Activated T-cell treated with anti-CD3 and anti-CD28 coated beads, Interleukin-2, amount 50 U/mL, for 72 hours (primary cell): ENCODE data around the gene ZFP42. TPM values are rescaled to one million over a fixed set of nuclear protein-coding genes. Genes with fewer than 3 reads are reported as not detected.
"Not testable (repeated sequence)": the region's sequence is repeated elsewhere in the genome, so short reads cannot be mapped to it uniquely, and the experiment has no call there.

Source experiments
- ATAC-seq, 2 donors: fragments of 150-1000 bp; cut with Tn5 transposase; replicated peaks in 1 of 2; 2 replicates each; pipeline ENCODE4 v1.10.0; 2021; ENCODE audit warnings: moderate library complexity in 2 of 2, mild to moderate bottlenecking in 1 of 2
- DNase-seq, 2 donors: peaks; one replicate each; pipeline ENCODE4 v3.0.0; 2021 to 2022; ENCODE audit warnings: mixed read lengths in 1 of 2
- H3K27ac Mint-ChIP-seq: one replicate; pipeline ENCODE4 v1.8.0; 2022; ENCODE audit warnings: mild to moderate bottlenecking, moderate library complexity, mixed read lengths
- H3K27me3 Mint-ChIP-seq: one replicate; pipeline ENCODE4 v1.8.0; 2022; ENCODE audit warnings: low read depth, mixed read lengths
- H3K36me3 Mint-ChIP-seq, 2 donors: one replicate each; pipeline ENCODE4 v1.8.0; 2022; ENCODE audit warnings: mixed read lengths in 2 of 2, mild to moderate bottlenecking in 1 of 2; ENCODE audit not compliant: insufficient read depth in 2 of 2
- H3K4me1 Mint-ChIP-seq: one replicate; pipeline ENCODE4 v1.8.0; 2022; ENCODE audit warnings: low read depth, mixed read lengths
- H3K4me3 Mint-ChIP-seq, 2 donors: one replicate each; pipeline ENCODE4 v1.8.0; 2022; ENCODE audit warnings: mild to moderate bottlenecking in 2 of 2, mixed read lengths in 2 of 2, moderate library complexity in 2 of 2
- H3K9me3 Mint-ChIP-seq, 2 donors: one replicate each; pipeline ENCODE4 v1.8.0; 2022; ENCODE audit warnings: mixed read lengths in 2 of 2
- total RNA-seq, 2 donors: library from RNA; stranded (reverse); gene quantifications; one replicate each; pipeline ENCODE4 v1.2.3, GENCODE V29; 2022

The ZFP42 gene
- total RNA-seq, 2 donors from 2014 or later: not detected

DNA sequence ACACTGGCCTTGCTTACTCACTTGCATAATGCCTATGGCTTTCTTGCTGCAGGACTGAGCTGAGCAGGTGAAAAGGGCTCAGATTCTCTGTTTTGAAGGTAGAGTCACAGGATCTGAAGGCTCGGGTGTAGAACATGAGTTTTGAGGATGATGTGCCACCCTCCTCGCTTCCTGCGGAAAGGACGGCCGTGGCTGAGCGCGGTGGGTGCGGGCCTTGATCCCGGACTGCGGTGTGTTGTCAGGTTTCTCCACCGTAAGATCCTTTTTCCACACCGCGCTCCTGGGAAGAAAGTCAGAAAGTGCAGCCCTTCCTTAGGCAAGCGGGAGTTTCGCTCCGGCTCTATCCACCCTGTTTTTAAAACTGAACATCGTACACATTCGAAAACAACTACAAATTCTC, 36.2 kb downstream of the ZFP42 start:
- no peaks in the 10 kb centered on the region for H3K4me1 Mint-ChIP-seq
- no peak overlapping the region for H3K4me3 Mint-ChIP-seq
- peaks cover 9 to 12% of the 10 kb centered on the region in 2 donors for H3K9me3 Mint-ChIP-seq
- H3K27ac Mint-ChIP-seq: no peak overlapping the region
- DNase-seq (no peak), ATAC-seq (no peak)
- peaks cover 0 to 8% of the 10 kb centered on the region in 2 donors for H3K36me3 Mint-ChIP-seq
- H3K27me3 Mint-ChIP-seq: no peaks in the 10 kb centered on the region

DNA sequence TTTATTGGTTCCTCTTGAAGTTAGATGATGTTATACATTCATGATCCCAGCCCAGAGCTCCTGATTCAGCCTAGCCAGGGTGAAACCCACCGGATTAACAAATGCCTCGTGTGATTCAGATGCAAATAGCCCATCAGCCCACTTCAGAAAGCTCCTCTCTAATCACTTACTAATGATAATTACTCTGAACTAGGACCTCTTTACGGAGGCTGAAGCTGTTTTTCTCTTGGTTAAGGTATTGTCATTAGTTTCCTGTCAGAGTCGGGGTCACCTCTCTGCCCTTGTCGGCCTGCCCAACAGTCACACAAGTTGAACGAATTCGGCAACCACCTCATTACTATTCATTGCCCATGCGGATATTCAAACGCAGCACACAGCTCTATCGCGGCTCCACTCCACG, 36.6 kb downstream of the ZFP42 start:
- Mint-ChIP-seq H3K36me3 (peaks cover 0 to 8% of the 10 kb centered on the region in 2 donors), H3K27ac (no peak overlapping the region), H3K27me3 (no peaks in the 10 kb centered on the region), H3K4me1 (no peaks in the 10 kb centered on the region), H3K4me3 (no peak overlapping the region), H3K9me3 (peaks cover 8 to 12% of the 10 kb centered on the region in 2 donors)
- ATAC-seq (no peak), DNase-seq (no peak)

DNA sequence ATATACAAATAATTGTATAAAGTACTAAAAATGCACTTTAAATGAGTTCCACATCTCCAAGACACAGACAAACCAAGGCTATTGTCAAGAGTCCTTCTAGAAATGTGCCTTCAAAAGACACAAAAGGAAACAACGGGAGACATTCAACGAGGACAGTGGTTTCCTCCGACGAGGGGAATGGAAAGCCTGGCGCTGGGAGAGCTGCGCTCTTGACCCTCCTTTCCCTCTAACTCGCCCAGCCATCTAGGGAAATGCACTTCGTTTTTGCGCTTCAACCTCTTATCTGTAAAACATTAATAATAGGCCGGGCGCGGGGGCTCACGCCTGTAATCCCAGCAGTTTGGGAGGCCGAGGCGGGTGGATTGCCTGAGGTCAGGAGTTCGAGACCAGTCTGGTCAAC, 37.0 kb downstream of the ZFP42 start:
- Mint-ChIP-seq H3K27me3 (no peaks in the 10 kb centered on the region), H3K4me3 (no peak overlapping the region), H3K36me3 (peaks cover 0 to 8% of the 10 kb centered on the region in 2 donors), H3K4me1 (no peaks in the 10 kb centered on the region), H3K9me3 (peaks cover 6 to 9% of the 10 kb centered on the region in 2 donors), H3K27ac (no peak overlapping the region)
- DNase-seq (no peak), ATAC-seq (no peak)

DNA sequence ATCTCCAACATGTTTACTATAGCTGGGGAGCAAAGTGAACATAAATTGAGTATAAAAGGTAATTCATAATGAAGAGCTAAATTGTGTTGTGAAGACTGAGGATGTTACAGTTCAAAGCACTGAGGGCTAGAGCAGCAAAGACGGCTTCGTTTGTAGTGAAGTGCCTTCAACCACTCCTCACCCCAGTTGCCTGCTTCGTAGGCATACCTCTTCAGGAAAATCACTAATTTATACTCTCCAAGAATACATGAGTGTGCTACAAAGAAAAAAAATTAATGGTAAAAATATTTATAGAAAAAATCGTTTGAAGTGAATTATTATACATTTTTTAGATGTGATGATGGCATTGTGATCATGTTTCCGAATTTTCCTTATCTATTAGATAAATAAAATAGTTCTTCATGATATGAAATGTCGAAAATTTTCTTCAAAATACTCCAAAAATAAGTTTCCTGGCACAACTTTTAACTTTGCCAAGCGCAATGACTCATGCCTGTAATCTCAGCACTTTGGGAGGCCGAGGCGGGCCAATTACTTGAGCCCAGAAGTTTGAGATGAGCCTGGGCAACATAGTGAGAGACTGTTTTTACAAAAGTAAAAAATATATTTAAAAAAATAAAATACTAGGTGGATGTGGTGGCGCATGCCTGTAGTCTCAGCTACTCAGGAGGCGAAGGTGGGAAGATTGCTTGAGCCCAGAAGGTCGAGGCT, 41.6 kb downstream of the ZFP42 start:
- H3K36me3 Mint-ChIP-seq: peaks cover 0 to under 1% of the 10 kb centered on the region in 2 donors
- no peak for ATAC-seq
- peaks cover 0 to 3% of the 10 kb centered on the region in 2 donors for H3K9me3 Mint-ChIP-seq
- no peak overlapping the region for H3K27ac Mint-ChIP-seq
- no peak for DNase-seq
- no peaks in the 10 kb centered on the region for H3K27me3 Mint-ChIP-seq
- H3K4me1 Mint-ChIP-seq: no peaks in the 10 kb centered on the region
- H3K4me3 Mint-ChIP-seq: no peak overlapping the region

DNA sequence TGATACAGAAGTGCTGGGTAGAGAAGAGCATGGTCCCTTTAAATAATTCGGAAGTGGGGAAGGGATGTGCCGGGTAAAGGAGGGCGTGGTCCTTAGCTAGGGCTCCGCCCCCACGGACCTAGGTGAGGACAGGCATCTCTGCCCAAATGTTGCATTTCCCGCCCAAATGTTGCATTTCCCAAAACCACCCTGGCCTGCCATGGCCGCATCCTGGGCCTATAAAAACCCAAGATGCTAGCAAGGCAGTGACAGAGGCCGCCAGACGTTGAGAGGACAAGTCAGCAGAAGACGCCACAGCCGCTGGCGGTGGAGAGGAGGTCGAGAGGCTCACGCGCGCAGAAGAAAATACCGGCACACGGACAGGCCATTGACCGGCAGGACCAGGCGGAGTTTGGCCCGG, 46.1 kb downstream of the ZFP42 start:
- no peak overlapping the region for H3K4me3 Mint-ChIP-seq
- no peak for ATAC-seq
- no peak overlapping the region for H3K27ac Mint-ChIP-seq
- no peaks in the 10 kb centered on the region for H3K27me3 Mint-ChIP-seq
- H3K4me1 Mint-ChIP-seq: no peaks in the 10 kb centered on the region
- no peaks in the 10 kb centered on the region for H3K36me3 Mint-ChIP-seq
- peaks cover 0 to 6% of the 10 kb centered on the region in 2 donors for H3K9me3 Mint-ChIP-seq
- no peak for DNase-seq

DNA sequence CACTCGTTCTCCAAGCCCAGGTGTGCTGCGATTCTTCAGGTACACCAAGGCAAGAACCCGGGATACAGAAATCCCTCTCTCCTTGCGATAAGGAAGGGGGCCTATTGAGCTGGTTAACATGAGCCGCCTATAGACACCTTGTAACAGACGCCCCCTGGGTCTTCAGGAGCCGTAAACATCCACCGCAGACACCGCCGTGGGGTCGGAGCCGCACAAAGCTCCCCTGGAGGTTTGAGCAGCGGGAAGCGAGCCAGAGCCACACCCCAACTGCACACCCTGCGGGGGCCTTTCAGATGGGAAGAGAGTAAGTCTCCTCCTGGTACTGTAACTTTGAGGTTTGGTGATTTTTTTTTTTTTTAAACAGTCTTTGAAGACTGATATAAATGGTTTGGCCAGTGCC, 46.6 kb downstream of the ZFP42 start:
- Mint-ChIP-seq H3K27ac (no peak overlapping the region), H3K9me3 (peaks cover 0 to 8% of the 10 kb centered on the region in 2 donors), H3K36me3 (no peaks in the 10 kb centered on the region), H3K27me3 (no peaks in the 10 kb centered on the region), H3K4me3 (no peak overlapping the region), H3K4me1 (no peaks in the 10 kb centered on the region)
- no peak for DNase-seq
- no peak for ATAC-seq

DNA sequence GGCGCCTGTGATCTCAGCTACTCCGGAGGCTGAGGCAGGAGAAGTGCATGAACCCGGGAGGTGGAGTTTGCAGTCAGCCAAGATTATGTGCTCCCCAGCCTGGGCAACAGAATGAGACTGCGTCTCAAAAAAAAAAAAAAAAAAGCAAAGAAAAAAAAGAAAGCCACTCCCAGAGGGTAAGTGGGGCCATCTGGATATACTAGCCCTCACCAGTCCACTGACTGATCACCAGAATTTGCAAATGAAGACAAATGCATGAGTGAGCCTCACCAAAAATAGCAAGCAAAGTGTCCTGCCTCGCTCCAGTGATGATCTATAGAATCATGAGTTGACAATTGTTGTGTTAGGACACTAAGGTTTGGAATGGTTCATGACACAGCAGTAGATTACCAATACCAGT, 47.6 kb downstream of the ZFP42 start:
- ATAC-seq (no peak), DNase-seq (no peak)
- Mint-ChIP-seq H3K27ac (no peak overlapping the region), H3K4me1 (no peaks in the 10 kb centered on the region), H3K27me3 (no peaks in the 10 kb centered on the region), H3K36me3 (no peaks in the 10 kb centered on the region), H3K9me3 (peaks cover 0 to 8% of the 10 kb centered on the region in 2 donors), H3K4me3 (no peak overlapping the region)

DNA sequence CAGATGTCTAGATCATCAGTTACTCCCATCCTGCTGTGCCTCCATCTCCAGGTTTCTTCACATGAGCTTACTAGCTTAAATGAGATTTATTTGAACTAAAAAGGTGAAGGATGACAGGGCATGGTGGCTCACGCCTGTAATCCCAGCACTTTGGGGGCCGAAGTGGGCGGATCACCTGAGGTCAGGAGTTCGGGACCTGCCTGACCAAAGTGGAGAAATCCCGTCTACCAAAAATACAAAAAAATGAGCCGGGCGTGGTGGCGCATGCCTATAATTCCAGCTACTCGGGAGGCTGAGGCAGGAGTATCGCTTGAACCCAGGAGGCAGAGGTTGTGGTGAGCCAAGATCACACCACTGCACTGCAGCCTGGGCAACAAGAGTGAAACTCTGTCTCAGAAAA, 49.9 kb downstream of the ZFP42 start:
- H3K27me3 Mint-ChIP-seq, H3K4me1 Mint-ChIP-seq: not testable (repeated sequence)

DNA sequence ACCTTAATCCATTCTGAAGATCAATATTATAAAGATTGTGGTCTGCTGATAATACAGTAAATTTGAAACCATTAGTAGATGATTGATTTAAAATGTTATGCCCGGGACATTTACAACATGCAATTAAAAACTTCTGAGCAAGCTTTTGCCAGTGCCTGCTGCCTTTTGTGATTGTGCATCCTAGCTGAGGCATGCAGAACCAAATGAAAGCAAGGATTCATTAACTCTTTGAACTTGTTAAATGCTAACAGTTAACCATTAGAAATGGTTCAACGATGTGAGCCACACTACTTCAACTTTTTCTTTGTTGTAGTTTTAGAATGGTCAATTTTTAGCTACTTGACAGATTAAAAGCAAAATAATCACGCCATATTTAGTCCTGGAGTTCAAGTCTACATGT, 51.1 kb downstream of the ZFP42 start:
- DNase-seq (no peak), ATAC-seq (no peak)
- no peak overlapping the region for H3K4me3 Mint-ChIP-seq
- H3K27ac Mint-ChIP-seq: no peak overlapping the region
- H3K36me3 Mint-ChIP-seq: no peaks in the 10 kb centered on the region
- H3K27me3 Mint-ChIP-seq: no peaks in the 10 kb centered on the region
- peaks cover 1 to 5% of the 10 kb centered on the region in 2 donors for H3K9me3 Mint-ChIP-seq
- H3K4me1 Mint-ChIP-seq: no peaks in the 10 kb centered on the region

More for the DNA sequence above, 49.9 kb downstream of the ZFP42 start:
- DNase-seq, ATAC-seq, H3K27ac Mint-ChIP-seq, H3K4me3 Mint-ChIP-seq, H3K9me3 Mint-ChIP-seq, H3K36me3 Mint-ChIP-seq: not testable (repeated sequence)

DNA sequence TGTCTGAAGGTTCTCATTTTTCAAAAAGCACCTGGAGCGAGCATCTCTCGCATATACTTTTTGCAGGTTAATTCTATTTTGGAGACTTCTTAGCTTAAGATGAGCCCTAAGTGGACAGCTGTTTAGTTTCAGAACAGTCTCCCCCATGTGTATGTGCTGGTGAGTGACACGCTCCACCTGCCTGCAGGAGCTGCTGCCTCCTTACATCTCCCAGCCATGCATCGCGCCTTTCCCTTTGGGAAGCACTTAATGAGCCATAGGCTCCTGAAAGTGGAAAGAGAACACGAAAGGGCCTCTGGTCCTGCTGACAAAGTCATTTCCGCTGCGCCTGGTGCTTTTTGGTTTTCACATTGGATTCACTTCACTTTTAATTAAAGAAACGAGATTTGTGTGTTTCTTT, 57.7 kb downstream of the ZFP42 start:
- DNase-seq (no peak), ATAC-seq (no peak)
- no peak overlapping the region for H3K27ac Mint-ChIP-seq
- H3K36me3 Mint-ChIP-seq: peaks cover 0 to 5% of the 10 kb centered on the region in 2 donors
- H3K9me3 Mint-ChIP-seq: peaks cover 2 to 6% of the 10 kb centered on the region in 2 donors
- no peaks in the 10 kb centered on the region for H3K27me3 Mint-ChIP-seq
- no peak overlapping the region for H3K4me3 Mint-ChIP-seq
- H3K4me1 Mint-ChIP-seq: no peaks in the 10 kb centered on the region

Other genes with a start within 250 kb of the ZFP42 start
- not detected for gene TRIML2, start 113.8 kb downstream of the ZFP42 start, total RNA-seq
- gene TRIML1, start 143.7 kb downstream of the ZFP42 start, total RNA-seq: not detected